T-helper 2 cell treated with Interferon-gamma antibody and Interleukin-4, amounts not matched to agents 100 ng/mL and 5 ng/mL, for 36 hours (primary cell): ENCODE results near the gene GBF1. TPM values are rescaled to one million over a fixed set of nuclear protein-coding genes. Genes with fewer than 3 reads are reported as not detected.
"Not testable (repeated sequence)": the region's sequence is repeated elsewhere in the genome, so short reads cannot be mapped to it uniquely, and the experiment has no call there.

Experiments used
- intact Hi-C: fragments of 100-400 bp; cut with micrococcal nuclease; formaldehyde crosslinking; loops from one replicate; pipeline ENCODE4 v1.15.1; 2023
- total RNA-seq: library from RNA; stranded (reverse); gene quantifications from 2 replicates; pipeline ENCODE4 v1.2.3, GENCODE V29; 2022

The GBF1 gene
- total RNA-seq, 1 donor from 2014 or later, result 51.5 TPM

GRCh38 chr10:102231357-102232318 lies 13.7 kb upstream of the GBF1 start:
- intact Hi-C loops, result loop anchor here (1.0 to 5.0 kb wide), 4 partner anchors 13 to 351 kb away; partner anchors contain the start of genes GBF1 and NFKB2

- intact Hi-C loops, result loop anchor here (5.0 kb wide), 1 partner anchor 348 kb away; no protein-coding TSS in a partner anchor
Observed at GRCh38 chr10:102233997-102234396, 11.3 kb upstream of the GBF1 start.

GRCh38 chr10:102234888-102235597 lies 10.3 kb upstream of the GBF1 start:
- intact Hi-C loops, result loop anchor here (5.0 kb wide), 1 partner anchor 347 kb away; no protein-coding TSS in a partner anchor

- intact Hi-C loops, result no loop called here
Observed at GRCh38 chr10:102235598-102235920, 9.8 kb upstream of the GBF1 start.

DNA sequence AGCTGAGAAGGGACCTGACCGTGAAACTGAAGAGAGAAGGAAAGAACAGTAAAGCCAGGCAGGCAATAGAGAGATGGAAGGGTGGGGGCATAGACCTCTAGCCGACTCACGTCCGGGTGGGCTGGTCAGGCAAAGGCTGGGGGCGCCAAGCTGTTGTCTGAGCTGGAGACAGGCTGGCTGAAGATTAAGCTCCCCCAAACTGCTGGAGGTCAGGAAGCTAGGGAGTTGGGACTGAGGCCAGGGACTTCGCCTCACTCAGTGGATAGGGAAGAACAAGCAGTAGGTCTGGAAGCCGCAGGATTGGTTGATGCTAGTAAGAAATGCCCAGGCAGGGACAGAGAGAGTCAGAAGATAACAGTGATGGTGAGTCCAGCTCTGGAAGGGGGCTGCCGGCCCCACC lies 9.3 kb upstream of the GBF1 start:
- intact Hi-C loops, result no loop called here

DNA sequence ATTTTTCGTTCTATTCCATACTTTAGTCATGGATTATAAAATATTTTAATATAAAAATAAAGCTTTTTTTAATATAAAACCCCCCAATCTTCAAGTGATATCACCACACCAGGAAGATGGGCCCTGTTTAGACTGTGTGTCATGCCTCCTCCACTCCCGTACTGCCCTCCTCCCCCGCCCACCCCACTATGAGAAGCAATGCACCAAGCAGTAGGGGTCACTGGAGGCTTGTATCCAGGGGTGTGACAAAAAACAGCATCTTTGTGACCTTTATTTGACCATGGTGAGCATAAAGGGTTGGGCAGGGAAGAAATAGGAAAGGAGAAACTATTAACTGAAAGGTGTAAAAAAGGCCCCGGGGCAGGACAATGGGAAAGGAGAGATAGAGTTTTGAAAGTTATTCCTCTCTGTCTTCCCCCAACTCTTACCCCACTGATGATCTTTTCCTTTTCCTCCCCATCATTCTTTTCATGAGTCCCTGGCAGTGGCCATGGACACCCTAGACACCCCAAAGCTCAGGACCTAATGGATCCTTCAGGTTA lies 7.5 kb upstream of the GBF1 start:
- intact Hi-C loops, result no loop called here

GRCh38 chr10:102240467-102241031 lies 4.8 kb upstream of the GBF1 start:
- intact Hi-C loops, result loop anchor here (10.0 kb wide), 2 partner anchors 426 to 954 kb away; partner anchors contain the start of genes NT5C2 and OGA

DNA sequence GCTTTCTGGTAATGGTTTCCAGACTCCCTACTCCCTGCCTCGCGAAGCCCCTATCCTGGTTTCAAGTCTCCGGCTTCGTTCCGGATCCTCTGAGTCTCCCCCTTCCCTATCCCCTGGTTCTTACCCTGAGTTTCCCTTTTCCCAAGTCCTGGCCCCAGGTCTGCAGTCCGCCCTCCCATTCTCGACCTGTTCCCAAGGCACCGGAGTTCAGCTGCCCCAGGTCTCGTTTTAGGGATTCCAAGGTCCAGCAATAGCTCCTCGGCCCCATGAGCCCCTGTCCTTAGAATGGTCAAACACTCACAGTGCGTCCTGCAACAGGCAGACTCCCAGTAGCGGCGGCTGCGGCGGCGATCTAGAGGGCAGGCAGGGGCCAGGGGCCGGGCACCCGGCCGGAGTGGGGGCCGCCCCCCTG lies 4.3 kb upstream of the GBF1 start:
- intact Hi-C loops, result loop anchor here (10.0 kb wide), 2 partner anchors 426 to 954 kb away; partner anchors contain the start of genes NT5C2 and OGA

- intact Hi-C loops, result loop anchor here (10.0 kb wide), 2 partner anchors 427 to 953 kb away; partner anchors contain the start of genes NT5C2 and OGA
Observed at GRCh38 chr10:102241444-102242117, 3.8 kb upstream of the GBF1 start, which contains the start of gene PITX3. PITX3 (minus strand) TSS chr10:102241512; CDS start chr10:102232080, 9,432 bp downstream.

GRCh38 chr10:102242118-102242485 lies 3.2 kb upstream of the GBF1 start:
- intact Hi-C loops, result loop anchor here (10.0 kb wide), 2 partner anchors 427 to 953 kb away; partner anchors contain the start of genes NT5C2 and OGA

- intact Hi-C loops, result loop anchor here (10.0 kb wide), 2 partner anchors 429 to 951 kb away; partner anchors contain the start of genes NT5C2 and OGA
Observed at GRCh38 chr10:102243309-102243708, 2.0 kb upstream of the GBF1 start.

GRCh38 chr10:102245932-102246251 lies 560 bp downstream of the GBF1 start:
- intact Hi-C loops, result loop anchor here (1.0 to 10.0 kb wide), 10 partner anchors 15 to 949 kb away; partner anchors contain the start of genes ACTR1A, CNNM2, NOLC1 and NT5C2

DNA sequence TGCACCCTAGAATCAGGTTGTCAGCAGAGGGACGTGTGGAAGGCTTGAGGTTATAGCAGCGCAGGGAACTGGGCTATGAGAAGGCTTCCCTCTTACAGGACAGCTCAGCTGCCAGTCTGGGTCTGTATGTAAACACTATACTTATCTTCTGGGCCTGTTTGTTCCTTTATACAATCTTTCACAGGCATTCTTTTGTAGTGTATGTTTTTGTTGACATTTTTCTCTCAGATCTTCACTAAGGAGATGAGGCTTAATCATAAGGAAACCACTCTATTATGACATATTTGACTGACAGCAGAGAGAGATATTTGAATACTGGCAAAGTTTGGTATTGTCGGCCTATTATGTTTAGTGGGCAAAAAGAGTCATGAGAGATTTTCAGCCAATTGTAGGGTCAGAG lies 929 bp downstream of the GBF1 start:
- intact Hi-C loops, result loop anchor here (5.0 to 10.0 kb wide), 4 partner anchors 106 to 949 kb away; partner anchors contain the start of genes NT5C2 and OGA

DNA sequence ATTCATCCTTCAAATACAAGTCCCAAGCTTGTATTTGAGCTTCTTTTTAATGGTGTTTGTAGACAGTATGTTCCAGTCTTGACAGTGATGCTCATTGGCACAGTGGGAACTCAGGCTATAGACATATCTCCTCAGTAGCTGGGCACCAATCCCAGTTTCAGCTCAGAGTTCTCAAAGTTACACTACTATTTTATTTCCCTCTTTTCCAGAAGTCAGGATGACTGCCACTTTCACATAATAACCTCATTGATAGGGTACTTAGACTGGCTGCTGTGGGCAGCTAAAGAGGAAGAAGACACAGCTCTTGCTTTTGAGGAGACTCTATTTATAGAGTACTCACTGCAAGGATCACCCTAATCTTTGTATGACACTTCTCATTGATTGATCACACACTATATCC lies 2.4 kb downstream of the GBF1 start:
- intact Hi-C loops, result loop anchor here (5.0 to 10.0 kb wide), 4 partner anchors 105 to 947 kb away; partner anchors contain the start of genes NT5C2 and OGA

GRCh38 chr10:102252508-102252907 lies 7.2 kb downstream of the GBF1 start:
- intact Hi-C loops, result not testable (repeated sequence)

GRCh38 chr10:102254426-102254825 lies 9.1 kb downstream of the GBF1 start:
- intact Hi-C loops, result no loop called here

GRCh38 chr10:102255404-102255803 lies 10.1 kb downstream of the GBF1 start:
- intact Hi-C loops, result no loop called here

DNA sequence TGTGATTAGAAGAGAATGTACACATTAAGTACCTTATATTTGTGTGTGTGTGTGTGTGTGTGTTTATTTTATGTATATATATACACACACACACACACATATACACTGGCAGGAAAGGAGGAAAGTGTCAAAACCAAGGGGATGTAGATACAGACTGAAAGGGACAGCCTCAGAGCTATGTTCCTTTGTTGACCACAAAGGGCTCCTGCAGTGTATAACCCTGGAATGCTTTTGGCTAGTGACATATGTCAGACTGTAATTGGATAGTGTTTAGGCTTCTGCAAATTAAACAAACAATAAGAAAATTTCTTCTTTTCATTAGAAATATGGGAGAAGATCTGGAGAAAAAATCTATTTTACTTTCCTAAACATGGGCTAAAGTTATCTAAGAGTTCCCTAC lies 15.9 kb downstream of the GBF1 start:
- intact Hi-C loops, result no loop called here

DNA sequence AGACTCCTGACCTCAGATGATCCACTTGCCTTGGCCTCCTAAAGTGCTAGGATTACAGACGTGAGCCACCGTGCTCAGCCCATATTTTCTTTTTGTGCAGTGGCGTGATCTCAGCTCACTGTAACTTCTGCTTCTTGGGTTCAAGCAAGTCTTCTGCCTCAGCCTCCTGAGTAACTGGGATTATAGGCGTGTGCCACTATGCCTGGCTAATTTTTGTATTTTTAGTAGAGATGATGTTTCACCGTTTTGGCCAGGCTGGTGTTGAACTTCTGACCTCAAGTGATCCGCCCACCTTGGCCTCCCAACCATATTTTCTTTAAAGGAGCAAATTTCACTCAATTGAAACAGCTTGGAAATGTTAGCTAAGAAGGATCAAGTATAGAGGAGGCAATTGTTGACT lies 16.5 kb downstream of the GBF1 start:
- intact Hi-C loops, result no loop called here

- intact Hi-C loops, result no loop called here
Observed at GRCh38 chr10:102262744-102263370, 17.5 kb downstream of the GBF1 start.
